HG03354 (cell line): ENCODE data around the gene RNF141.
A peak's percentile ranks its signal among the peaks of the same experiment; 100 is the strongest.

ENCODE experiments used
- ATAC-seq: cut with Tn5 transposase; IDR thresholded peaks from one replicate; pipeline ENCODE4 v1.9.1; 2021; ENCODE audit warnings: mild to moderate bottlenecking; ENCODE audit not compliant: unreplicated experiment, poor library complexity, severe bottlenecking

Gene RNF141, protein sequence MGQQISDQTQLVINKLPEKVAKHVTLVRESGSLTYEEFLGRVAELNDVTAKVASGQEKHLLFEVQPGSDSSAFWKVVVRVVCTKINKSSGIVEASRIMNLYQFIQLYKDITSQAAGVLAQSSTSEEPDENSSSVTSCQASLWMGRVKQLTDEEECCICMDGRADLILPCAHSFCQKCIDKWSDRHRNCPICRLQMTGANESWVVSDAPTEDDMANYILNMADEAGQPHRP

DNA sequence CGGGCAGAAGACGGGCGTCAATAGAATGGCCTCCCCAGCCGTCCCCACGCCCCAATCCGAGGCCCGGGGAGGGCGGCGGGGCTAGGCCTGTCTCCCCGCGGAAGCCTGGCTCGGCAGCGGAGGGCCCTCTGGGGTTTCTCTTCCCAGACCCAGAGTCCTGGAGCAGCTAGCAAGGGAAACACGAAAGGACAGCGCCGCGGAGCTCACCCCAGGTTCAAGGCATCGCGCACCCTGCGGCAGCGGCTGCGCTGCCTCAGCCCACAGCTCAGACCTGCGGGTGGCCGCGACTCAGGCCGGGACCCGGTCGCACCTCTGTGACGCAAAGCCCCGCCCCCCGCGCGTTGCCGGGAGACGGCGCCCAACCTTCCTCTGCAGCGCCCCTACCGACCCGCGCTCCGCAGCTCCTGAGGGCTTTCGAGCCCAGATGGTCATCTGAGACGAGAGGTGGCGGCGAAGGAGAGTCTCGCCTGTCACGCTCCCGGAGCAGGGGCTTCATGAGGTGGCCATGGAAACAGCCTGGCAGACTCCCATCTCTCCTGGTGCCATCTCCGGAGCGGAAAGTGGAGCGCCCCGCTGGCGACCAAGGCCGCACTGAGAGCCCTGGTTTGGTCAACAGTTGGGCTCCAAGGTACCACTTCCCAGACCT lies at the start of gene RNF141:
Gene RNF141, minus strand, starts transcription at position 273 of the 646 bp plus-strand sequence. CDS start 7,029 bp downstream, outside the sequence.
- peak; percentile 99 for ATAC-seq

DNA sequence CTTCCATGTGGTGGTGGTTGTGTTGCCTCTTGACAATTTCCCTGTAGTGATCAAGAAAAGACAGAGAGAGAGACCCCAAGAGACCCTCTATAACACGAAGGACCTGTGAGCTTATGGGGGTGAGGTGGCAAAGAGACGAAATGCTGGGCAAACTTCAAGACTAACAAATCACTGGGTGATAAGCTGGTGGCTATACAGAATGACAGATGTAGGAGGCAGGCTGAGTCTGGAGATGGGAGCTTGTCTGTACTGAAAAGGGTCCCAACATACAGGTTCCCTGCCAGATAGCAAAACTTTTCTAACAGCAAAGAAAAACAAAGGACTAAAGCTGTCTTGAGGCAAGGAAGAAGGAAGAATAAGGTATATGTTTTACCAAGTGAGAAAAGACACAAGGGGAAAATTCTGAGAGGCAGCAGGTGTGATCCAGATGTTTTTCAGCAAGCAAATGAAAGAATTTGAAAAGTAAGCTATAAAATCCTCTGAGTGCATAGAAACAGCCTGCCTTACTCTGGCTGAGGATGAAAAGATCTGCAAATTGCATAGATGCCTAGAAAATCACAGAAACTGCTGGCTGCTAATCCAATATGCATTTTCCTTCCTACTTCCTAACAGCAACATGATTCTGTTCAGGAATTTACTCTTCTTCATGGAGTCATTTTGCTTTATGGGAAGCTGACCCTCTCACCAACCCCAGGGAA lies 49.4 kb upstream of the RNF141 start:
- no peak for ATAC-seq

DNA sequence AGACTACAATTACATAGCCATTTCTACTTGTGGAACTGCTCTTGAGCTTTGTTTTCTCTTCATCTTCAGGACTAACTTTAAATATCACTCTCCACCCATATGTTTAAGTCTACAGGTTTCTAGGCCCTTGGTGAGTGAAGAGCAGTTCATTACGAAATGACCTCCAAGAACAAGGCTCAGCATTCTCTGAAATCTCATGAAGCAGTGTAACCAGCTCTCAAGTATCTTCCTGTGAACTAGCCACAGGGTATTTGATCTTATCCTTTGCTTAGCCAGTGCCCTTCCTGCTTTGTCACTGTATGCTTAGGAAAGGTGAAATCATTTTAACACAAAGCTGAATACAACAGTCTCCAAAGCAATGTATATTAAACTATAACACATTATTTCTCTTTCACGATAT lies 47.9 kb upstream of the RNF141 start:
- ATAC-seq: no peak

DNA sequence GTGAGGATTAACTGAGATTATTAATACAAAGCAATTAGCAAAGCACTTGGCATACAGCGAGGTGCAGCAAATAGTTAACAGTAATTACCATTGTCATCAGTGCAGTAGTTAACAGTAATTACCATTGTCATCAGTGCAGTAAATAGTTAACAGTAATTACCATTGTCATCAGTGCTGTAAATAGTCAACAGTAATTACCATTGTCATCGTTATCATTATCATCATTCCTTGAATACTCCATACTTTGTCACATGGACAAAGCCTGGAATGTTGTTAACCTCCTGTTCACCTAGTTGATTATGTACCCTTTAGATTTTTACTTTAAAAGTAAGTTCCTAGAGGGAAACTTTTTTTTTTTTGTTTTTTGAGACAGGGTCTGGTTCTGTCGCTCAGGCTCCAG lies 47.0 kb upstream of the RNF141 start:
- ATAC-seq: no peak

DNA sequence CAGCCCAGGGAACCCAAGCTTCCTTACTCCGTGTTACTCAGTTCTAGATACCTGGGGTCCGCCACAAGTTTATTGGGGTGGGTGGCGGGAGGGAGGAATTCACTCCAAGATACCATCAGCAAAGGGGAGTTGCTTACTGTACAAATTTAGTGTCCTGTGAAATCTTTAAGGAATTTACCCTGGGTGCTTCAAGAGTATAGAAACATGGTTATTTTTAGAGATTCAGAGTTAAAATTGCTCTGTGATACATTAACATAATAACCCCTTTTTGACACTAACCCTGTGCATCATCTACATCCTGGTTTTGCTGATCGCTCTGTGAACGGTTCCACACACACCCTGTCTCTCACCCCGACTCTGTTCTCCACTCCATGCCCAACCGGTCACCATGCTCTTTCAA lies 46.4 kb upstream of the RNF141 start:
- no peak for ATAC-seq

- no peak for ATAC-seq
Observed at GRCh38 chr11:10584071-10584501, 43.1 kb upstream of the RNF141 start.

- ATAC-seq: no peak
Observed at GRCh38 chr11:10581481-10582019, 40.6 kb upstream of the RNF141 start.

GRCh38 chr11:10580623-10581022 lies 39.6 kb upstream of the RNF141 start:
- no peak for ATAC-seq

- no peak for ATAC-seq
Observed at GRCh38 chr11:10579700-10580099, 38.7 kb upstream of the RNF141 start.

DNA sequence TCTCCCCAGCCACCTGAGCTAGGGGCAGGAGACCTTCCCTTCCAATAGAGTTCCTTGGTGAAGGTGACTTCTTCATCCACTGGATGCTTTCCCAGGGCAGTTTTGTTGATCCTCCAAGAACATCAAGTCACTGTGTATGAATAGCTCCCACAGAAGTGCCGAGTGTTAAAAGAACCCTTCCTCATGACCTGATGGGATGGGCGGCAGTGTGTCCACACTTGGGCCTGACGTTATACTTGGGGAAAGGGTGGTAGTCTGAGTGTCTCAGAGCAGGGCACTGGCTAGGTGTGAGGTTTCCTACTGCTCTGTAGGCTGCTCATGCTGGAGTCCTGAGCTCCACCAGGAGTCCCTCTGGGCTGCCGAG lies 35.0 kb upstream of the RNF141 start:
- no peak for ATAC-seq

GRCh38 chr11:10575346-10576034 lies 34.5 kb upstream of the RNF141 start:
- no peak for ATAC-seq

DNA sequence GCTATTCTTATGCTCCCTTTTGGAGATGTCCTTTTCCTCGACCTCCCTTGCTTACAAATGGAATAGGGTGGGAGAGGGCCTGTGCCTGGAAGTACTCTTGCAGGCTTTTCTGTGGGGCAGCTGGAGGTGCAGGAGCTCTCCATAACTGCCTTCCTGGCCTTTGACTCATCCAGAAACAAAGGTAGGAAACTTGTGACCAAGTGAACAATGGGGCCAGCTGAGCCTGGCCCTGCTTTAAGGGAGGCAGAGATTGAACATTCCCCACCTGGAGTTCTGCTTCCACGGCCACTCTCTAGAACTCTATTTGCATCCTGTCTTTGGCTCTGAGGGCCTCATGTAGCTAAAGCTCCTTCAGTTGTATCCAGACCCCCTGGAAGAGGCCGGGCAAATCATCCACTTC lies 32.6 kb upstream of the RNF141 start:
- ATAC-seq: no peak

DNA sequence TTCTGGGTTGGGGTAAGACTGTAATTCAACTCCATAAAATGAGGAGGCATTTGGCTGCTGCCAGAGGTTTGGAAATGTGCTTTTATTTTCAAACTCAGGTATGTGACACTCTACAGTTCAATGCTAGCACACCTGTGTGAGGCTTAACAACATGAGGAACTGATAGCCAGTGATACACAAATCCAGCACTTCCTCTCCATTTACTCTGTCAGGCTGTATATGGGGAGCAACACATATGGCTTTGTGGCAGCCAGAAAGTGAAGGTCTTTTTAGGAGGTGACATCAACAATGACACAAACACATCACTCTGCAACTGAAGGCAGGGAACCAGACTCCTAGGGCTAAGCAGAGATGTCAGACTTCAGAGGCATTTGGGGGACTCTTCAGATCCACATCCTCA lies 32.0 kb upstream of the RNF141 start:
- ATAC-seq: no peak

DNA sequence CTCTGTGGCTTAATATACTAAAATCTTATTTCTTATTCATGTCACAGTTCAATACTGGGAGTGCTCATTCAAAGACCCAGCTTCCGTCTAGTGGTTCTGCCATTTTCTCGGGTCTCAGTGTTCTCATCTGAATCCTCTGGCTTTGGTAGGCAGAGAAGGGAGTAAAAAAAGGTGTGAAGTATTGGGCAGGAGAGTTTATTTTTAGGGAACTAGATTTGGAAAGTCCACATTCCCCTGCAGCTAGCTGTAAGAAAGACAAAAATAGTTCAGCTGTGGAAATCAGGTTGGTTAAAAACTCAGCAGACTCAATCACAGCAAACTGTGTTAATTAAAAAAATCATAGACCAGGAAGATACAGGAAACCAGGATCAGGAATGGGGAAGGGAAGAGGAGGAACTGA lies 31.5 kb upstream of the RNF141 start:
- no peak for ATAC-seq

DNA sequence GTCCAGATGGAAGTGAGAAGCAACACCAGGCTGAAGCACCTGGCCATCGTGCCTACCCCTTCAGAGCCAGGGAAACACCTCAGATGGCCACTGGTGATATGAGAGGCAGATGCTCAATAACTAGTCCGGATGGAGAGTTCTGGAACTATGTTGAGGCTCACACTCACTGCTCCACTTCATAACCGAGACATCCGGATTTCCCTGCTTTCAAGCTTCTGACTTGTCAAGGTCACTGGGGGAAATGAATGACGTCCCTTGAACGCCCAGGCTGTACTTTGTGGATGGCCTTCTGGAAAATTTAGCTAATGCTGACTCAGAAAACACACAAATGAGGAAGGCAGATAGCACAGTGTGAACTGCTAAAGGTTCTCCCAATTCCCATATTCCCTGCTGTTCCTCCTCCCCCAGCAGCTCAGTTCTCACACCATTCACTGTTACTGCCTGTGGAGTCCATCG lies 27.5 kb upstream of the RNF141 start, which contains the start of gene LYVE1:
Gene LYVE1, minus strand, starts transcription at position 180 of the 456 bp plus-strand sequence. Its CDS starts 133 bp downstream, at position 47.
- ATAC-seq: no peak

DNA sequence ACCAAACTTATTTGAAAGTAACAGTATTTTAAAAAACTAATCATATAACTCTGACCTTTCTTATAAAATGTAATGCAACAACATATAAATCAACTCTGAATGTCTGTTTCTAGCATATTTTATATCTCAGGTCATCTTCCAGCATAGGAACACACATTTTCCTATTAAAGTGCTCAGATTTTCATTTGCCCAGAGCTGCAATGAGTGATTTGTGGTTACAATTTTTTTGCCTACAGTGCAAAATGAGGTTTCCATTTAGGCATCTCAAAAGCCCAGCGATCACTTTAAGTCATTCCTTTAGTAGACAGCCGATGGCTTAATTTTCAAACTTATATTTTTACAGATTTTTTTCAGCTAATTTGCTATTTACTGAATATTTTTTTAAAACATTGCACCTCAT lies 26.5 kb upstream of the RNF141 start:
- ATAC-seq: no peak

DNA sequence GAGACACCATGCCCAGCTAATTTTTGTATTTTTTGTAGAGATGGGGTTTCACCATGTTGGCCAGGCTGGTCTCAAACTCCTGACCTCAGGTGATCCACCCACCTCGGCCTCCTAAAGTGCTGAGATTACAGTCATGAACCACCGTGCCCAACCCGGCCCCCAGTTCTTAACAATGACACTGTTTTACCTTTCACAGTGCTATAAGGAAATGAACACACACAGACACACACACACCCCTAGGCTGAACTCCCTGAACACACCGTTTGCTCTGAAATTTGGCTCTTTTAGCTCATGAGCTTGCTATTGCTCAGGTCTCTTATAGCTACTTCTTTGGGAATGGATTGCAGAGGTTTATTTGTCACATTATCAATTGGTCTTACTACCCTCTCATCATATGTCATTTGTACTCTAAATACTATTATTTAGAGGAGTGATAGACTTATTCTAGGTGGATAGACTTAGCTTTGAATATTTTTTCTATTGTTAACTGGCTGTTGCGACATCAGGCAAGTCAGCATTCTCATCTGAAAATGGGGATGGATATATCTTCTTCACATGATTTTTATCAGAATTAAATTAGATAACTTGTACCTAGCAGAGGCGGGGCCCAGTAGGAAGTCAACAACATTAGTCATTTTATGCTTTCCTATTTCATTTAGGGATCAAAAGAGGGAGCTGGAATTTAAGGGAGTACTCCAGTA lies 25.4 kb upstream of the RNF141 start:
- no peak for ATAC-seq

DNA sequence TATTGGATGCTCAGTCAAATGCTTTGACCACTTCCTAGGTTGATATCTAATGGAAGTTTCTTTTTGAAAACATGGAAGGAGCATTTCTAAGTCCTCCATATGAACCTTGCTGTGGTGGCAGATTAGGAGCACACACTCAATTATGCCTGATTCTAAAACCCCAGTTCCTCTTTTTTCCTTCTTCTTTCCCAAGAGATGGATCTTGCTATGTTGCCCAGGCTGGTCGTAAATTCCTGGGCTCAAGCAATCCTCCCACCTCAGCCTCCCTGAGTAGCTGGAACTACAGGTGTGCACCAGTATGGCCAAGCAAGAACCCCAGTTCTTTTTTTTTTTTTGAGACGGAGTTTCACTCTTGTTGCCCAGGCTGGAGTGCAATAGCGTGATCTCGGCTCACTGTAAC lies 24.5 kb upstream of the RNF141 start:
- ATAC-seq: no peak

- no peak for ATAC-seq
Observed at GRCh38 chr11:10564696-10565318, 23.8 kb upstream of the RNF141 start.
